ENCODE measurements around the gene POLR2B. TPM values are rescaled to one million over a fixed set of nuclear protein-coding genes. Genes with fewer than 3 reads are reported as not detected.

Gene POLR2B
- total and polyA plus RNA-seq, 12 donors, result 20.5 to 91.2 (median 78.4) TPM

DNA sequence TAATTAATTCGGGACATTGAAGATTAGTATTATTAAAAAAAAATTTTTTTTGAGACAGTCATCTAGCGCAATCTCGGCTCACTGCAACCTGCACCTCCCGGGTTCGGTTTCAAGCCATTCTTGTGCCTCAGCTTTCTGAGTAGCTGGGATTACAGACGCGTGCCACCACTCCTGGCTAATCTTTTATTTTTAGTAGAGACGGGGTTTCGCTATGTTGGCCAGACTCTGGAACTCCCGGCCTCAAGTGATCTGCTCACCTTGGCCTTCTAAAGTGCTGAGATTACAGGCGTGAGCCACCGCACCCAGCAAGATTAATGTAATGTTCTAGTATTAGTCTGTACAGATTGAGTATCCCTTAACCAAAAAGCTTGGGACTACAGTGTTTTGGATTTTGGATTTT lies 38.3 kb upstream of the POLR2B start:
- Histone ChIP-seq H3K36me3 (peaks cover 0 to 49% (median 11%) of the 10 kb centered on the region in 9 donors), H3K27me3 (no peaks in the 10 kb centered on the region), H3K9me3 (no peaks in the 10 kb centered on the region), H3K4me3 (no peak overlapping the region), H3K4me1 (peaks cover 0 to 6% (median 0%) of the 10 kb centered on the region in 9 donors), H3K27ac (no peak overlapping the region)
- intact Hi-C loops (cut with DNase I), result no loop called here
- DNase-seq (no peak), ATAC-seq (peak in 1 of 8 donors; percentile 26)
- TF ChIP-seq, protein P1, sequence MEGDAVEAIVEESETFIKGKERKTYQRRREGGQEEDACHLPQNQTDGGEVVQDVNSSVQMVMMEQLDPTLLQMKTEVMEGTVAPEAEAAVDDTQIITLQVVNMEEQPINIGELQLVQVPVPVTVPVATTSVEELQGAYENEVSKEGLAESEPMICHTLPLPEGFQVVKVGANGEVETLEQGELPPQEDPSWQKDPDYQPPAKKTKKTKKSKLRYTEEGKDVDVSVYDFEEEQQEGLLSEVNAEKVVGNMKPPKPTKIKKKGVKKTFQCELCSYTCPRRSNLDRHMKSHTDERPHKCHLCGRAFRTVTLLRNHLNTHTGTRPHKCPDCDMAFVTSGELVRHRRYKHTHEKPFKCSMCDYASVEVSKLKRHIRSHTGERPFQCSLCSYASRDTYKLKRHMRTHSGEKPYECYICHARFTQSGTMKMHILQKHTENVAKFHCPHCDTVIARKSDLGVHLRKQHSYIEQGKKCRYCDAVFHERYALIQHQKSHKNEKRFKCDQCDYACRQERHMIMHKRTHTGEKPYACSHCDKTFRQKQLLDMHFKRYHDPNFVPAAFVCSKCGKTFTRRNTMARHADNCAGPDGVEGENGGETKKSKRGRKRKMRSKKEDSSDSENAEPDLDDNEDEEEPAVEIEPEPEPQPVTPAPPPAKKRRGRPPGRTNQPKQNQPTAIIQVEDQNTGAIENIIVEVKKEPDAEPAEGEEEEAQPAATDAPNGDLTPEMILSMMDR (IDR thresholded peaks at IDR 0.05), result no peak
- 65 to 67% methylated on average over 12 of the region's 12 CpGs for WGBS, 2 donors

DNA sequence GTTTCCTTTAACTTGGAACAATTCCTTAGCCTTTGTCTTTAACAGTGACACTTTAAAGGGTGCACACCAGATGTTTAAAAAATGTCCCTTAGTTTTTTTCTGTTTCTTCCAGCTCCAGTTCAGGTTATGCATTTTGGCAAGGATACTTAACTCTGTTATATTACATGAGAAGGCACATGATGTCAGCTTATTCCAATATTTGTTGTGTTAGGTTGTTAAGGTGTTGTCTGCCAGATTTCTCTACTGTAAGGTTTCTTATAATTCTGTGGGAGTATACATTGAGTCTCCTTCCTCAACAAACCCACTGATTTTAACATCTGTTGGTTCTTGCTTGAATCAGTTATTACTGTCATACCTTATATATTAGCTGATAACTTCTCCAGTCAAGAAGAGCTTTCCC lies 37.7 kb upstream of the POLR2B start:
- Histone ChIP-seq H3K27ac (no peak overlapping the region), H3K9me3 (no peaks in the 10 kb centered on the region), H3K4me3 (no peak overlapping the region), H3K36me3 (peaks cover 0 to 44% (median 11%) of the 10 kb centered on the region in 9 donors), H3K27me3 (no peaks in the 10 kb centered on the region), H3K4me1 (peaks cover 0 to 6% (median 0%) of the 10 kb centered on the region in 9 donors)
- no peak for DNase-seq
- TF ChIP-seq, protein P1 (IDR thresholded peaks at IDR 0.05), result no peak
- ATAC-seq, result no peak
- intact Hi-C loops (cut with DNase I), result no loop called here

DNA sequence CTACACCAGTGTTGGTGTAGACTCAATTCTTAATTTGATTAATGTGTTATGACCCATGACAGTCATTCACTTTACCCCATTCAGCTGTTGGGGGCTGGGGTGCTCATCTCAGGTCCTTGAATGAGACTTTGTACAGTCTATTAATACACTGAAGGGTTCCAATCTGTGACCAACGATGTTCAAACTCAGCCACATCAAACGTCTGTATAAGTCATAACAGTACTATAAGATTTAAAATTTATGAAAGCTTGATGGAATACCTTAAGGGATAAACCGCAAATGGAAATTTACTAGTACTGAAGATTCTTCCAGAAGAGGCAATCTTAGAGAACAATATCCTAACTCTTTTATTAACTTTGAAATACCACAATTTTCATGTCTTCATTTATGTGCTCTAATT lies 37.3 kb upstream of the POLR2B start:
- Histone ChIP-seq H3K27ac (no peak overlapping the region), H3K4me1 (peaks cover 0 to 6% (median 0%) of the 10 kb centered on the region in 9 donors), H3K4me3 (no peak overlapping the region), H3K9me3 (no peaks in the 10 kb centered on the region), H3K36me3 (peaks cover 0 to 40% (median 11%) of the 10 kb centered on the region in 9 donors), H3K27me3 (no peaks in the 10 kb centered on the region)
- no peak for ATAC-seq
- intact Hi-C loops (cut with DNase I), result no loop called here
- TF ChIP-seq, protein P1 (IDR thresholded peaks at IDR 0.05), result no peak
- 74 to 81% methylated on average over 3 of the region's 3 CpGs for WGBS, 2 donors
- no peak for DNase-seq

DNA sequence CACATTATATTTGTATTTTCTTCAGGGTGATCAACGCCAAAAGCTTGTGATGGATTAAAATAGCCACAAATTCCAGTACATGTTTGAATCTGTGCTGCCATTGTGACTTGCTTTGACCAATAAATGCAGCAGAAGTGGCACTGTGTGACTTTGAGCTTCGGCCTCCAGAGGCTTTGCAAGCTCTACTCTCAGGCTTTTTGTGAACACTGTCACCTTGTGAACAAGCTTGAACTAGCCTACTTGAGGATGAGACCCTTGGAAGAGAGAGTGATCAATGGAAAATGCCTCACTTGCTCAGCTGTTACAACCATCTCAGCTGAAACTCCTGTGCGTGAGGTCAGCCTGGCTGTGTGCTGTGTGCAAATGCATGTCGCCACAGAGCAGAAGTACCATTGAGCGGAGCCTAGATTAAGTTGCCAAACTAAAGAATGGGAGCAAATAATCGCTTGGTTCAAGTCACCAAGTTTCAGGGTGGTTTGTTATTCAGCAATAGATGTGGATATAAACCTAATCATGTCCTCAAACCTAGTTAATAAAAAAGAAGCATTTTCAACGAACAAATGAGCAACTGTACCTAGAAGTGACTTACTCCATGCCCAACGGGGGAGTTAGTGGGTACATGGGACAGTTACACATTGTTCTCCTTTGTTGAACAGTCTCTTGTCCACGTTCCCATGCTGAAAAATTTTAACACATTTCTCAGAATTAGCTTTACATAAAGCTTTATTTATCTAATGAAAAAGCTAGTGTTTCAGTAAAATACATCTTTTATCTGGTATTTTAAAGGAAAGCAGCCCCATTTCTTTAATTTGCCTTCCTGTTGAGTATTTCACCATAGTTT lies 24.8 kb upstream of the POLR2B start:
- Histone ChIP-seq H3K27me3 (no peaks in the 10 kb centered on the region), H3K4me3 (no peak overlapping the region), H3K36me3 (no peaks in the 10 kb centered on the region), H3K9me3 (no peaks in the 10 kb centered on the region), H3K27ac (no peak overlapping the region), H3K4me1 (peaks cover 0 to 14% (median 5%) of the 10 kb centered on the region in 9 donors)
- 91 to 94% methylated on average over 9 of the region's 9 CpGs for WGBS, 2 donors
- no peak for ATAC-seq
- DNase-seq, result no peak
- intact Hi-C loops (cut with DNase I), result no loop called here
- TF ChIP-seq, protein P1 (IDR thresholded peaks at IDR 0.05), result no peak

Data from heart right ventricle (tissue), 16 donors.